K562 (cell line): ENCODE results near the gene PARP4.

Source experiments
- BRF1 ChIP-seq: IDR thresholded peaks from 3 replicates; pipeline ENCODE4 v1.6.1; 2011; ENCODE audit warnings: borderline replicate concordance, mild to moderate bottlenecking; ENCODE audit not compliant: insufficient read length; ENCODE audit errors: extremely low read depth
- CCAR2 ChIP-seq: fragments of 200-400 bp; formaldehyde crosslinking; IDR thresholded peaks from 2 replicates; pipeline ENCODE4 v1.6.1; 2017; ENCODE audit warnings: mild to moderate bottlenecking, low read depth, low read length
- CTCF ChIP-seq, 3 experiments: IDR thresholded peaks in 2 of 3; conservative IDR thresholded peaks in 1 of 3; 2 replicates each; pipeline ENCODE4 v1.5.1; 2011 to 2012; ENCODE audit warnings: low read length in 3 of 3, mild to moderate bottlenecking in 3 of 3, control low read depth in 2 of 3, improper control_type of control experiment in 1 of 3, inconsistent platforms in 1 of 3, low read depth in 1 of 3, mixed read lengths in 1 of 3, moderate library complexity in 1 of 3; ENCODE audit not compliant: insufficient read depth in 2 of 3
- MCM3 ChIP-seq: fragments of 450-650 bp; IDR thresholded peaks from 2 replicates; pipeline ENCODE4 v1.6.1; 2016
- MLLT1 ChIP-seq, 2 experiments: fragments of 450-650 bp; IDR thresholded peaks; 2 replicates each; pipeline ENCODE4 v1.6.1; 2016
- POLR2A ChIP-seq: fragments of 450-650 bp; conservative IDR thresholded peaks from 2 replicates; pipeline ENCODE4 v1.6.1; 2016
- POLR2AphosphoS5 ChIP-seq: IDR thresholded peaks from 2 replicates; pipeline ENCODE4 v1.6.1; 2011; ENCODE audit warnings: mild to moderate bottlenecking, low read depth, low read length, moderate library complexity; ENCODE audit not compliant: control insufficient read depth, insufficient read depth
- SREBF2 ChIP-seq: sonication (generic); formaldehyde crosslinking; IDR thresholded peaks from 2 replicates; pipeline ENCODE4 v1.4.0; 2020; ENCODE audit warnings: mild to moderate bottlenecking, missing genetic modification reagents
- STAT5B ChIP-seq: fragments of 250-450 bp; sonication (Bioruptor Pico); IDR thresholded peaks from 2 replicates; pipeline ENCODE4 v1.8.0; 2021; ENCODE audit warnings: mild to moderate bottlenecking, inconsistent platforms
- TRIM25 ChIP-seq: fragments of 450-650 bp; IDR thresholded peaks from 2 replicates; pipeline ENCODE4 v1.7.0; 2016; ENCODE audit warnings: borderline replicate concordance
- ZFX ChIP-seq: sonication (generic); formaldehyde crosslinking; IDR thresholded peaks from 2 replicates; pipeline ENCODE4 v1.8.0; 2022; ENCODE audit warnings: mild to moderate bottlenecking, missing genetic modification reagents, moderate library complexity
- ZNF395 ChIP-seq: fragments of 200-800 bp; sonication (Bioruptor generic); IDR thresholded peaks from 2 replicates; pipeline ENCODE4 v1.6.1; 2017; ENCODE audit warnings: missing genetic modification characterization, missing compliant biosample characterization

- TF ChIP-seq ZFX (CRISPR knock-in tag) (no peak), TRIM25 (no peak), STAT5B (CRISPR knock-in tag) (no peak), SREBF2 (CRISPR knock-in tag) (no peak), MCM3 (no peak), CCAR2 (no peak), POLR2A (no peak), CTCF (IDR thresholded peaks at IDR 0.05 in 2 of 3, conservative IDR thresholded peaks at IDR 0.05 in 1 of 3; ENCODE audit: insufficient read depth in 2 of 3, low read depth in 1 of 3, low read length in 3 of 3) (no peak), MLLT1 (IDR thresholded peaks at IDR 0.05) (no peak), POLR2AphosphoS5 (no peak), ZNF395 (no peak), BRF1 (no peak)
Measured at GRCh38 chr13:24539500-24540165, 27.1 kb upstream of the PARP4 start.
